ENCODE measurements around the gene ASCC3. TPM values are rescaled to one million over a fixed set of nuclear protein-coding genes. Genes with fewer than 3 reads are reported as not detected.

ASCC3 gene
- polyA plus RNA-seq, 6 donors from 2014 or later, result 15.7 to 28.6 (median 26.7) TPM

- DNase-seq (no peak), ATAC-seq (ENCODE audit: low read depth in 2 of 2) (no peak)
- Mint-ChIP-seq H3K36me3 (peaks cover 23 to 28% of the 10 kb centered on the region in 2 donors), H3K4me3 (no peak overlapping the region), H3K27ac (no peak overlapping the region), H3K9me3 (no peaks in the 10 kb centered on the region), H3K4me1 (no peaks in the 10 kb centered on the region), H3K27me3 (no peaks in the 10 kb centered on the region)
These were observed 253.0 kb downstream of the ASCC3 start for GRCh38 chr6:100627911-100628758.

- H3K36me3 Mint-ChIP-seq, result peaks cover 31 to 33% of the 10 kb centered on the region in 2 donors
- no peak overlapping the region for H3K4me3 Mint-ChIP-seq
- H3K27ac Mint-ChIP-seq, result no peak overlapping the region
- no peak for ATAC-seq (ENCODE audit: low read depth in 2 of 2)
- H3K9me3 Mint-ChIP-seq, result peaks cover 0 to 8% (median 7%) of the 10 kb centered on the region in 7 donors
- H3K4me1 Mint-ChIP-seq, result no peaks in the 10 kb centered on the region
- DNase-seq, result no peak
- no peaks in the 10 kb centered on the region for H3K27me3 Mint-ChIP-seq
These were observed 254.4 kb downstream of the ASCC3 start for GRCh38 chr6:100626721-100627120.

GRCh38 chr6:100622907-100623692 is 258.0 kb downstream of the ASCC3 start:
- H3K27ac Mint-ChIP-seq, result no peak overlapping the region
- H3K27me3 Mint-ChIP-seq, result no peaks in the 10 kb centered on the region
- no peak overlapping the region for H3K4me3 Mint-ChIP-seq
- ATAC-seq (ENCODE audit: low read depth in 2 of 2) (no peak), DNase-seq (no peak)
- no peaks in the 10 kb centered on the region for H3K4me1 Mint-ChIP-seq
- H3K9me3 Mint-ChIP-seq, result peaks cover 0 to 12% (median 8%) of the 10 kb centered on the region in 7 donors
- H3K36me3 Mint-ChIP-seq, result peaks cover 33 to 37% of the 10 kb centered on the region in 2 donors

- no peaks in the 10 kb centered on the region for H3K27me3 Mint-ChIP-seq
- no peaks in the 10 kb centered on the region for H3K4me1 Mint-ChIP-seq
- no peak overlapping the region for H3K4me3 Mint-ChIP-seq
- peaks cover 29 to 39% of the 10 kb centered on the region in 2 donors for H3K36me3 Mint-ChIP-seq
- ATAC-seq (ENCODE audit: low read depth in 2 of 2) (no peak), DNase-seq (no peak)
- H3K27ac Mint-ChIP-seq, result no peak overlapping the region
- H3K9me3 Mint-ChIP-seq, result peaks cover 0 to 12% (median 8%) of the 10 kb centered on the region in 7 donors
These were observed 260.9 kb downstream of the ASCC3 start for GRCh38 chr6:100620085-100620840.

GRCh38 chr6:100618351-100618671 is 262.8 kb downstream of the ASCC3 start:
- H3K4me1 Mint-ChIP-seq, result no peaks in the 10 kb centered on the region
- peaks cover 0 to 12% (median 8%) of the 10 kb centered on the region in 7 donors for H3K9me3 Mint-ChIP-seq
- H3K27ac Mint-ChIP-seq, result no peak overlapping the region
- ATAC-seq (ENCODE audit: low read depth in 2 of 2) (no peak), DNase-seq (no peak)
- no peak overlapping the region for H3K4me3 Mint-ChIP-seq
- H3K27me3 Mint-ChIP-seq, result no peaks in the 10 kb centered on the region
- peaks cover 30 to 38% of the 10 kb centered on the region in 2 donors for H3K36me3 Mint-ChIP-seq

GRCh38 chr6:100617633-100618350 is 263.3 kb downstream of the ASCC3 start:
- Mint-ChIP-seq H3K4me3 (no peak overlapping the region), H3K27me3 (no peaks in the 10 kb centered on the region), H3K9me3 (peaks cover 0 to 12% (median 8%) of the 10 kb centered on the region in 7 donors), H3K4me1 (no peaks in the 10 kb centered on the region), H3K36me3 (peaks cover 30 to 36% of the 10 kb centered on the region in 2 donors), H3K27ac (peak overlapping the region in 1 of 6 donors; percentile 72)
- no peak for ATAC-seq (ENCODE audit: low read depth in 2 of 2)
- no peak for DNase-seq

GRCh38 chr6:100614933-100615332 is 266.2 kb downstream of the ASCC3 start:
- H3K9me3 Mint-ChIP-seq, result no peaks in the 10 kb centered on the region
- ATAC-seq (ENCODE audit: low read depth in 2 of 2) (no peak), DNase-seq (no peak)
- H3K27me3 Mint-ChIP-seq, result no peaks in the 10 kb centered on the region
- no peaks in the 10 kb centered on the region for H3K4me1 Mint-ChIP-seq
- no peak overlapping the region for H3K4me3 Mint-ChIP-seq
- H3K36me3 Mint-ChIP-seq, result peaks cover 17 to 23% of the 10 kb centered on the region in 2 donors
- H3K27ac Mint-ChIP-seq, result peak overlapping the region in 1 of 6 donors; percentile 49

GRCh38 chr6:100614386-100614785 is 266.7 kb downstream of the ASCC3 start:
- H3K27ac Mint-ChIP-seq, result no peak overlapping the region
- peaks cover 17 to 23% of the 10 kb centered on the region in 2 donors for H3K36me3 Mint-ChIP-seq
- H3K9me3 Mint-ChIP-seq, result no peaks in the 10 kb centered on the region
- no peaks in the 10 kb centered on the region for H3K4me1 Mint-ChIP-seq
- no peaks in the 10 kb centered on the region for H3K27me3 Mint-ChIP-seq
- ATAC-seq (ENCODE audit: low read depth in 2 of 2), result no peak
- H3K4me3 Mint-ChIP-seq, result no peak overlapping the region
- no peak for DNase-seq

GRCh38 chr6:100613656-100614055 is 267.5 kb downstream of the ASCC3 start:
- H3K9me3 Mint-ChIP-seq, result no peaks in the 10 kb centered on the region
- ATAC-seq (ENCODE audit: low read depth in 2 of 2), result no peak
- DNase-seq, result no peak
- H3K27ac Mint-ChIP-seq, result no peak overlapping the region
- H3K36me3 Mint-ChIP-seq, result peaks cover 17 to 23% of the 10 kb centered on the region in 2 donors
- no peaks in the 10 kb centered on the region for H3K27me3 Mint-ChIP-seq
- H3K4me3 Mint-ChIP-seq, result no peak overlapping the region
- H3K4me1 Mint-ChIP-seq, result no peaks in the 10 kb centered on the region

GRCh38 chr6:100612094-100612493 is 269.0 kb downstream of the ASCC3 start:
- Mint-ChIP-seq H3K27me3 (no peaks in the 10 kb centered on the region), H3K9me3 (no peaks in the 10 kb centered on the region), H3K4me1 (no peaks in the 10 kb centered on the region), H3K27ac (no peak overlapping the region), H3K36me3 (peaks cover 7 to 14% of the 10 kb centered on the region in 2 donors), H3K4me3 (no peak overlapping the region)
- ATAC-seq (ENCODE audit: low read depth in 2 of 2), result no peak
- no peak for DNase-seq

GRCh38 chr6:100599088-100599770 is 281.9 kb downstream of the ASCC3 start:
- Mint-ChIP-seq H3K27ac (peak overlapping the region in 1 of 6 donors; percentile 58), H3K9me3 (no peaks in the 10 kb centered on the region), H3K4me3 (no peak overlapping the region), H3K36me3 (peaks cover 34 to 36% of the 10 kb centered on the region in 2 donors), H3K27me3 (no peaks in the 10 kb centered on the region), H3K4me1 (no peaks in the 10 kb centered on the region)
- DNase-seq (no peak), ATAC-seq (ENCODE audit: low read depth in 2 of 2) (no peak)

- DNase-seq (no peak), ATAC-seq (ENCODE audit: low read depth in 2 of 2) (no peak)
- Mint-ChIP-seq H3K27me3 (no peaks in the 10 kb centered on the region), H3K4me3 (no peak overlapping the region), H3K4me1 (no peaks in the 10 kb centered on the region), H3K9me3 (no peaks in the 10 kb centered on the region), H3K36me3 (peaks cover 16 to 22% of the 10 kb centered on the region in 2 donors), H3K27ac (no peak overlapping the region)
These were observed 285.7 kb downstream of the ASCC3 start for GRCh38 chr6:100595456-100595855.

Data from naive B cell (primary cell).